Mucosa of rectum (tissue), 2 donors: ENCODE results near the gene UNC13C.

ENCODE experiments used
- H3K27ac ChIP-seq, 2 donors: one replicate each; pipeline ENCODE4 v1.7.0; 2013; ENCODE audit warnings: inconsistent platforms in 2 of 2, low read depth in 2 of 2, low read length in 2 of 2
- H3K27me3 ChIP-seq, 2 donors: one replicate each; pipeline ENCODE4 v1.7.0; 2013; ENCODE audit warnings: low read length in 2 of 2; ENCODE audit not compliant: control insufficient read depth in 2 of 2, insufficient read depth in 2 of 2
- H3K36me3 ChIP-seq, 2 donors: one replicate each; pipeline ENCODE4 v1.7.0; 2013; ENCODE audit warnings: low read length in 2 of 2; ENCODE audit not compliant: control insufficient read depth in 2 of 2, insufficient read depth in 2 of 2
- H3K4me1 ChIP-seq, 2 donors: one replicate each; pipeline ENCODE4 v1.7.0; 2013; ENCODE audit warnings: low read length in 2 of 2, mild to moderate bottlenecking in 1 of 2; ENCODE audit not compliant: control insufficient read depth in 2 of 2, insufficient read depth in 2 of 2
- H3K4me3 ChIP-seq, 2 donors: one replicate each; pipeline ENCODE4 v1.7.0; 2013; ENCODE audit warnings: low read length in 2 of 2
- H3K9ac ChIP-seq, 2 donors: one replicate each; pipeline ENCODE4 v1.7.0; 2013; ENCODE audit warnings: low read length in 2 of 2, low read depth in 1 of 2, mild to moderate bottlenecking in 1 of 2
- H3K9me3 ChIP-seq, 2 donors: one replicate each; pipeline ENCODE4 v1.7.0; 2013; ENCODE audit warnings: low read length in 2 of 2; ENCODE audit not compliant: control insufficient read depth in 2 of 2
- donor health status: healthy.
- donor health status: Normal muscosa, but diverticular disease.

UNC13C gene

GRCh38 chr15:54099010-54099409, 120.8 kb downstream of the UNC13C start:
- H3K9ac ChIP-seq: no peak overlapping the region
- H3K27ac ChIP-seq: no peak overlapping the region
- H3K4me1 ChIP-seq: no peaks in the 10 kb centered on the region
- H3K36me3 ChIP-seq: no peaks in the 10 kb centered on the region
- no peak overlapping the region for H3K4me3 ChIP-seq
- H3K9me3 ChIP-seq: no peaks in the 10 kb centered on the region
- H3K27me3 ChIP-seq: no peaks in the 10 kb centered on the region

- Histone ChIP-seq H3K27me3 (no peaks in the 10 kb centered on the region), H3K4me3 (no peak overlapping the region), H3K27ac (no peak overlapping the region), H3K9me3 (no peaks in the 10 kb centered on the region), H3K9ac (no peak overlapping the region), H3K4me1 (no peaks in the 10 kb centered on the region), H3K36me3 (no peaks in the 10 kb centered on the region)
Measured at GRCh38 chr15:54101664-54102270, 123.5 kb downstream of the UNC13C start.

DNA sequence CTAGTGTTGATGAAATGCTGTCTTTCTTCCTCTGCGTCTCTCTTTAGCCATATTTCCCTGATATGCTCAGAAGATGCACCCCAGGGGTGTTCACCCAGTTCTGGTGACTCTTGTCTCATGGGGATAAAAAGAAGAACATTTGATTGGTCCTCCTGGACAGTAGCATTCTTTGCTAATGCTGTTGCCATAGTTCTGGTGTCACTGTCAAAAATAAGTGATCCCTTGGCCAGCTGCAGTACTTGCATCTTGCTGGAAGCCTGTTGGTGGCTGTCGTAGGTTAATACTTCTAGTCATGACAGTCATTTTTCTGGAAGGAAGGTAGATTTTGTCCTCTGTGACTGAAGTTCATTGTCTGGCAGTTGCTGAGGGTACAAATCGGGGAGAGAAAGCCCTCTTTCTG, 124.5 kb downstream of the UNC13C start:
- Histone ChIP-seq H3K36me3 (no peaks in the 10 kb centered on the region), H3K4me1 (no peaks in the 10 kb centered on the region), H3K27ac (no peak overlapping the region), H3K4me3 (no peak overlapping the region), H3K9me3 (no peaks in the 10 kb centered on the region), H3K27me3 (no peaks in the 10 kb centered on the region), H3K9ac (no peak overlapping the region)

- Histone ChIP-seq H3K4me1 (no peaks in the 10 kb centered on the region), H3K27ac (no peak overlapping the region), H3K9ac (no peak overlapping the region), H3K9me3 (no peaks in the 10 kb centered on the region), H3K36me3 (no peaks in the 10 kb centered on the region), H3K27me3 (no peaks in the 10 kb centered on the region), H3K4me3 (no peak overlapping the region)
Measured at GRCh38 chr15:54109014-54109413, 130.8 kb downstream of the UNC13C start.

- Histone ChIP-seq H3K27ac (no peak overlapping the region), H3K27me3 (no peaks in the 10 kb centered on the region), H3K9ac (no peak overlapping the region), H3K9me3 (no peaks in the 10 kb centered on the region), H3K4me3 (no peak overlapping the region), H3K36me3 (no peaks in the 10 kb centered on the region), H3K4me1 (no peaks in the 10 kb centered on the region)
Measured at GRCh38 chr15:54119051-54119450, 140.8 kb downstream of the UNC13C start.

DNA sequence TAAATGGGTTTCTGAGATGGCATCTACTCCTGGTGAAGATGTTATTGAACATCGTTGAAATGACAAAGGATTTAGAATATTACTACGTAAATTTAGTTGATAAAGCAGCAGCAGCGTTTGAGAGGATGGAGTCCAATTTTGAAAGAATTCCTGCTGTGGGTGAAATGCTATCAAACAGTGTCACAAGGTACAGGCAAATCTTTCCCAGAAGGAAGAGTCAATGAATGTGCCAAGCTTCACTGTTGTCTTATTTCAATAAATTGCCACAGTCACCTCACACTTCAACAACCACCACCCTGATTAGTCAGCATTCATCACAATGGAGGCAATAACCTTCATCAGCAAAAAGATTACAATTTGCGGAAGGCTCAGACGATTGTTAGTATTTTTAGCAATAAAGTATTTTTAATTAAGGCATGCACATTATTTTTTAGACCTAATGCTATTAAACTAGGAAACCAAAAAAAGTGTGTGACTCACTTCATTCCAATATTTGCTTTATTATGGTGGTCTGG, 142.8 kb downstream of the UNC13C start:
- no peaks in the 10 kb centered on the region for H3K27me3 ChIP-seq
- H3K27ac ChIP-seq: no peak overlapping the region
- no peaks in the 10 kb centered on the region for H3K4me1 ChIP-seq
- no peaks in the 10 kb centered on the region for H3K9me3 ChIP-seq
- no peak overlapping the region for H3K9ac ChIP-seq
- no peaks in the 10 kb centered on the region for H3K36me3 ChIP-seq
- H3K4me3 ChIP-seq: no peak overlapping the region

DNA sequence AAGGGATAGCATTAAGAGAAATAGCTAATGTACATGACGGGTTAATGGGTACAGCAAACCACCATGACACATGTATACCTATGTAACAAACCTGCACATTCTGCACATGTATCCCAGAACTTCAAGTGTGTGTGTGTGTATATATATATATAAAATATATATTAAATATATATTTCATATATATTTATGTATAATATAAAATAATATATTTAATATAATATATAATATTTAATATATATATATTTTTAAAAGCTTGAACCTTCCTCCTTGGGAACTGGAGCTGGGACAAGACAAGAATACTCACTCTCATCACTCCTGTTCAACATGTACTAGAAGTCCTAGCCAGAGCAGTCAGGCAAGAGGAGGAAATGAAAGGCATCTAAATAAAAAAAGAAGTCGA, 149.3 kb downstream of the UNC13C start:
- H3K36me3 ChIP-seq: no peaks in the 10 kb centered on the region
- no peak overlapping the region for H3K4me3 ChIP-seq
- H3K27me3 ChIP-seq: no peaks in the 10 kb centered on the region
- no peak overlapping the region for H3K27ac ChIP-seq
- no peaks in the 10 kb centered on the region for H3K4me1 ChIP-seq
- no peak overlapping the region for H3K9ac ChIP-seq
- no peaks in the 10 kb centered on the region for H3K9me3 ChIP-seq

- Histone ChIP-seq H3K9ac (no peak overlapping the region), H3K36me3 (no peaks in the 10 kb centered on the region), H3K4me1 (no peaks in the 10 kb centered on the region), H3K9me3 (no peaks in the 10 kb centered on the region), H3K27ac (no peak overlapping the region), H3K4me3 (no peak overlapping the region), H3K27me3 (no peaks in the 10 kb centered on the region)
Measured at GRCh38 chr15:54131410-54131809, 153.2 kb downstream of the UNC13C start.

- peaks cover 0 to 2% of the 10 kb centered on the region in 2 donors for H3K9me3 ChIP-seq
Measured at GRCh38 chr15:54149115-54149531, 170.9 kb downstream of the UNC13C start.

DNA sequence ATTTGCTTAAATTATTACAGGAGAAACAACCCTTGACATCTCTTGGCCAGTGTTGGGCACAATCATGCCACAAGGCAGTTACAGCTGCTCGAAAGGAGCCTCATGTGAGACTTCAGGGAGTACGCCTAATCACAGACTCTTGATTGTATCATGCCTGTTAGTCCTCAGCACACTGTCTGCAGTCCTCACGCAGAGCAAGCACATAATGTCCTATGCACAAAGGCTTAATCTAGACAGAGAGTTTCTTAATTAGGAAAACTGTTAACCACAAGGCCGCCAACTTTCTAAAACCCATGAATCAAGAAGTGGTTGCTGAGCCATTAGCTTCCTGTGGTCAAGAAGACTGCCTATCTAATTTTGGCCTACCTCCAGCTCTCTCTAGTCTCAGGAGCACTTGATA, 172.0 kb downstream of the UNC13C start:
- Histone ChIP-seq H3K4me3 (no peak overlapping the region), H3K27me3 (no peaks in the 10 kb centered on the region), H3K27ac (no peak overlapping the region), H3K9ac (no peak overlapping the region), H3K36me3 (no peaks in the 10 kb centered on the region), H3K9me3 (peaks cover 0 to 2% of the 10 kb centered on the region in 2 donors), H3K4me1 (no peaks in the 10 kb centered on the region)

More at GRCh38 chr15:54149115-54149531, 170.9 kb downstream of the UNC13C start:
- H3K4me3 ChIP-seq: no peak overlapping the region
- H3K36me3 ChIP-seq: no peaks in the 10 kb centered on the region
- no peaks in the 10 kb centered on the region for H3K4me1 ChIP-seq
- H3K27ac ChIP-seq: no peak overlapping the region
- H3K27me3 ChIP-seq: no peaks in the 10 kb centered on the region
- no peak overlapping the region for H3K9ac ChIP-seq
